Endothelial cell of umbilical vein (primary cell): Measurements from ENCODE around the gene METTL26.

Experiments
- CTCF ChIP-seq, 2 donors: IDR thresholded peaks; 1 replicate in 1 of 2; 2 replicates in 1 of 2; pipeline ENCODE4 v1.5.1; 2011; ENCODE audit warnings: low read length in 2 of 2, mild to moderate bottlenecking in 2 of 2, moderate library complexity in 2 of 2, control low read depth in 1 of 2, inconsistent platforms in 1 of 2, low read depth in 1 of 2; ENCODE audit not compliant: insufficient read depth in 1 of 2; ENCODE audit errors: extremely low read depth in 1 of 2
- EZH2 ChIP-seq: IDR thresholded peaks from 2 replicates; pipeline ENCODE4 v1.6.1; 2012; ENCODE audit warnings: borderline replicate concordance, low read depth, mild to moderate bottlenecking, moderate library complexity, low read length, inconsistent platforms; ENCODE audit not compliant: severe bottlenecking
- FOS ChIP-seq: IDR thresholded peaks from 2 replicates; pipeline ENCODE4 v1.6.1; 2011; ENCODE audit warnings: mild to moderate bottlenecking, low read length, moderate library complexity, borderline replicate concordance; ENCODE audit not compliant: insufficient read depth
- GATA2 ChIP-seq: IDR thresholded peaks from 2 replicates; pipeline ENCODE4 v1.7.0; 2011; ENCODE audit warnings: low read depth, mild to moderate bottlenecking, moderate library complexity, mixed read lengths, low read length; ENCODE audit not compliant: insufficient read length, insufficient read depth
- JUN ChIP-seq: IDR thresholded peaks from 2 replicates; pipeline ENCODE4 v1.6.1; 2011; ENCODE audit warnings: borderline replicate concordance, low read depth; ENCODE audit not compliant: insufficient read length, insufficient read depth
- MYC ChIP-seq: IDR thresholded peaks from one replicate; pipeline ENCODE4 v1.6.1; 2011; ENCODE audit warnings: mild to moderate bottlenecking, low read depth, low read length
- POLR2A ChIP-seq: IDR thresholded peaks from 2 replicates; pipeline ENCODE4 v1.6.1; 2012; ENCODE audit warnings: low read depth, mild to moderate bottlenecking, control low read depth, low read length
- POLR2AphosphoS5 ChIP-seq: IDR thresholded peaks from 2 replicates; pipeline ENCODE4 v1.6.1; 2012; ENCODE audit warnings: low read depth, mild to moderate bottlenecking, control low read depth, low read length, moderate library complexity; ENCODE audit not compliant: insufficient read depth
- TF ChIP-seq, protein P1 (sequence below): IDR thresholded peaks from 2 replicates; pipeline ENCODE4 v1.6.1; 2011; ENCODE audit not compliant: insufficient read depth, insufficient read length

GRCh38 chr16:593406-593805 is 42.7 kb downstream of the METTL26 start:
- no peak for TF ChIP-seq CTCF (IDR thresholded peaks at IDR 0.05; ENCODE audit: extremely low read depth in 1 of 2, insufficient read depth in 1 of 2, low read depth in 1 of 2, low read length in 2 of 2)
- TF ChIP-seq POLR2A = no peak
- TF ChIP-seq MYC = no peak
- TF ChIP-seq FOS = no peak
- TF ChIP-seq EZH2 = no peak
- TF ChIP-seq POLR2AphosphoS5 = no peak
- TF ChIP-seq, protein P1, sequence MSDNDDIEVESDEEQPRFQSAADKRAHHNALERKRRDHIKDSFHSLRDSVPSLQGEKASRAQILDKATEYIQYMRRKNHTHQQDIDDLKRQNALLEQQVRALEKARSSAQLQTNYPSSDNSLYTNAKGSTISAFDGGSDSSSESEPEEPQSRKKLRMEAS = no peak
- no peak for TF ChIP-seq JUN
- no peak for TF ChIP-seq GATA2
